ENCODE results near the gene RCBTB1. TPM values are rescaled to one million over a fixed set of nuclear protein-coding genes. Genes with fewer than 3 reads are reported as not detected.
A peak's percentile ranks its signal among the peaks of the same experiment; 100 is the strongest.

Gene RCBTB1
- total RNA-seq, 4 donors from 2014 or later, result 8.8 to 10.7 (median 10.2) TPM

- Histone ChIP-seq H3K4me3 (no peak overlapping the region), H3K4me1 (no peaks in the 10 kb centered on the region), H3K27ac (no peak overlapping the region), H3K9me3 (no peaks in the 10 kb centered on the region), H3K36me3 (peaks cover 0 to 78% (median 0%) of the 10 kb centered on the region in 3 donors), H3K27me3 (no peaks in the 10 kb centered on the region)
- WGBS, 2 donors, result 96 to 97% methylated on average over 3 of the region's 3 CpGs
- TF ChIP-seq POLR2A (IDR thresholded peaks at IDR 0.05) (no peak), CTCF (IDR thresholded peaks at IDR 0.05) (no peak), EP300 (IDR thresholded peaks at IDR 0.05) (no peak)
- no peak for DNase-seq (ENCODE audit: low spot score in 2 of 2)
These were observed 41.7 kb downstream of the RCBTB1 start for GRCh38 chr13:49543656-49544055.

DNA sequence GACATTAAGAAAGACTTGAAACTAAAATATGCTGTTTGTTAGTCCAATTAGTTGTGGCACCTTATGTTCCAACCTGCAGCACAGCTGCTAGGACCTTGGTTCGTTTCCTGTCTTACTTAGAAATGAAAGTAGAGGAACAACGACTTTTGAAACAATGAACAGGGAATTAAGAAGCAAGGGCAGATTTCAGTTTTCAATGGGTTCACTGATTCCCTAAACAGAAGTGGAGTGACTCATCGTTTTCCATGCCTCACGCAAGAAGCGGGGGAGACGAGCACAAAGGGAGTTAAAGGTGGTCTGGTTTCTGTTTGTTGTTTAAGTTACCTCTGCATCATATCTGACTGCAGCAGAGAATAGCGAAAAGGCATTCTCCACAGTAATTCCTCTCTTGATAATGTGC is 44.8 kb downstream of the RCBTB1 start:
- no peaks in the 10 kb centered on the region for H3K4me1 ChIP-seq
- H3K27ac ChIP-seq, result peak overlapping the region in 2 of 4 donors; percentile 26 to 33
- peaks cover 0 to 54% (median 0%) of the 10 kb centered on the region in 3 donors for H3K36me3 ChIP-seq
- H3K27me3 ChIP-seq, result no peaks in the 10 kb centered on the region
- DNase-seq (ENCODE audit: low spot score in 2 of 2), result no peak
- no peaks in the 10 kb centered on the region for H3K9me3 ChIP-seq
- H3K4me3 ChIP-seq, result peak overlapping the region in 1 of 4 donors; percentile 4
- TF ChIP-seq EP300 (IDR thresholded peaks at IDR 0.05), result no peak
- TF ChIP-seq POLR2A (IDR thresholded peaks at IDR 0.05), result no peak
- TF ChIP-seq CTCF (IDR thresholded peaks at IDR 0.05), result no peak
- 45 to 54% methylated on average over 7 of the region's 7 CpGs for WGBS, 2 donors

DNA sequence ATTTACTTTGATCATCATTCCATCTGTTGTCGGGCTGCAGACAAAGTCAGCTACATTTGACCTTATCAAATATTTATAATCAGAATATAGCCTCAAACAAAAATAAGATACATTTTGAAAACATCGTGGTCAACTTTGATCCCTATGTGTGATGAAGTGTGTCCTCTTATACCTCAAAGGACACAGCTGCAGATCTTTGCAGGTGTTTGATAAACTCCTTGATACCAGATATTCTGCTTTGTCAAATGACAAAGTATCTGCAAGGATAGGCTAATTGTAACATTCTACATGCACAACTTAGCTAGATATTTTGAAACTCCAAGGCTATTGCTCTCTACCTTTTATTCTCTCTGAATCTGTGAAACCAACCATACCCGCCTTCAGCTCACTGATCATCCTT is 45.6 kb downstream of the RCBTB1 start:
- Histone ChIP-seq H3K4me1 (no peaks in the 10 kb centered on the region), H3K9me3 (no peaks in the 10 kb centered on the region), H3K27me3 (no peaks in the 10 kb centered on the region), H3K4me3 (no peak overlapping the region), H3K27ac (no peak overlapping the region), H3K36me3 (peaks cover 0 to 49% (median 0%) of the 10 kb centered on the region in 3 donors)
- DNase-seq (ENCODE audit: low spot score in 2 of 2), result no peak
- no peak for TF ChIP-seq POLR2A (IDR thresholded peaks at IDR 0.05)
- no peak for TF ChIP-seq EP300 (IDR thresholded peaks at IDR 0.05)
- TF ChIP-seq CTCF (IDR thresholded peaks at IDR 0.05), result no peak
- WGBS, 2 donors, result 86 to 97% methylated on average over 3 of the region's 3 CpGs

- H3K36me3 ChIP-seq, result peaks cover 0 to 45% (median 0%) of the 10 kb centered on the region in 3 donors
- H3K27ac ChIP-seq, result no peak overlapping the region
- H3K4me1 ChIP-seq, result no peaks in the 10 kb centered on the region
- 64 to 77% methylated on average over 5 of the region's 5 CpGs for WGBS, 2 donors
- no peak for TF ChIP-seq POLR2A (IDR thresholded peaks at IDR 0.05)
- TF ChIP-seq CTCF (IDR thresholded peaks at IDR 0.05), result no peak
- TF ChIP-seq EP300 (IDR thresholded peaks at IDR 0.05), result no peak
- no peaks in the 10 kb centered on the region for H3K27me3 ChIP-seq
- H3K4me3 ChIP-seq, result no peak overlapping the region
- H3K9me3 ChIP-seq, result no peaks in the 10 kb centered on the region
- DNase-seq (ENCODE audit: low spot score in 2 of 2), result no peak
These were observed 46.0 kb downstream of the RCBTB1 start for GRCh38 chr13:49539313-49539712.

- Histone ChIP-seq H3K4me3 (no peak overlapping the region), H3K9me3 (no peaks in the 10 kb centered on the region), H3K4me1 (no peaks in the 10 kb centered on the region), H3K36me3 (peaks cover 0 to 43% (median 0%) of the 10 kb centered on the region in 3 donors), H3K27me3 (no peaks in the 10 kb centered on the region), H3K27ac (no peak overlapping the region)
- no peak for DNase-seq (ENCODE audit: low spot score in 2 of 2)
- WGBS, 2 donors, result 90 to 94% methylated on average over 2 of the region's 2 CpGs
- no peak for TF ChIP-seq CTCF (IDR thresholded peaks at IDR 0.05)
- TF ChIP-seq POLR2A (IDR thresholded peaks at IDR 0.05), result no peak
- TF ChIP-seq EP300 (IDR thresholded peaks at IDR 0.05), result no peak
These were observed 47.0 kb downstream of the RCBTB1 start for GRCh38 chr13:49538404-49538803.
